Endothelial cell of umbilical vein (primary cell): ENCODE measurements around the gene PRR5L. TPM values are rescaled to one million over a fixed set of nuclear protein-coding genes. Genes with fewer than 3 reads are reported as not detected.

Experiments
- BruUV-seq: library from RNA; stranded (reverse); fragments of 400-500 nt; replicated peaks from 2 replicates; lab custom pipeline; 2021; lab: Mats Ljungman, UMichigan
- CTCF ChIA-PET: fragments of 300-600, 350-600 bp; sonication (Branson Sonifier 250); formaldehyde crosslinking; loops from one replicate; lab custom pipeline; 2021; ENCODE audit warnings: antibody characterized with exemption, inconsistent platforms; lab: Charles Lee
- POLR2A ChIA-PET: fragments of 300-600, 350-600 bp; sonication (Branson Sonifier 250); formaldehyde crosslinking; loops from one replicate; lab custom pipeline; 2021; ENCODE audit warnings: antibody characterized with exemption, inconsistent platforms; lab: Charles Lee
- DNase-seq: peaks from one replicate; pipeline ENCODE4 v3.0.0-alpha.2; 2011; ENCODE audit warnings: low read depth, low spot score
- FAIRE-seq: peaks from 2 replicates; lab custom pipeline; 2011; peaks lifted over from hg19 to GRCh38; lab: Jason Lieb, UNC
- H2AFZ ChIP-seq: 2 replicates; pipeline ENCODE4 v1.6.0; 2012; ENCODE audit warnings: low read depth, low read length, control low read depth, inconsistent platforms
- H3K27ac ChIP-seq: 2 replicates; pipeline ENCODE4 v1.5.1; 2011; ENCODE audit warnings: low read depth, mild to moderate bottlenecking, control low read depth, low read length, moderate library complexity; ENCODE audit not compliant: insufficient read depth
- H3K27me3 ChIP-seq, 2 experiments: 2 replicates each; pipeline versions ENCODE4 v1.6.0 to v1.6.1; 2011; ENCODE audit warnings: low read length in 2 of 2, mixed read lengths in 1 of 2; ENCODE audit not compliant: control insufficient read depth in 2 of 2, insufficient read depth in 2 of 2
- H3K36me3 ChIP-seq, 2 experiments: 2 replicates in 1 of 2; 3 replicates in 1 of 2; pipeline ENCODE4 v1.5.1; 2011; ENCODE audit warnings: low read length in 2 of 2, mild to moderate bottlenecking in 1 of 2, moderate library complexity in 1 of 2; ENCODE audit not compliant: control insufficient read depth in 2 of 2, insufficient read depth in 2 of 2; ENCODE audit errors: extremely low read depth in 1 of 2
- H3K4me1 ChIP-seq: 3 replicates; pipeline ENCODE4 v1.5.1; 2011; ENCODE audit warnings: mild to moderate bottlenecking, low read length; ENCODE audit not compliant: control insufficient read depth, insufficient read depth; ENCODE audit errors: extremely low read depth
- H3K4me2 ChIP-seq: 2 replicates; pipeline ENCODE4 v1.6.1; 2011; ENCODE audit warnings: low read length, control low read depth, mixed read lengths; ENCODE audit not compliant: insufficient read depth
- H3K4me3 ChIP-seq, 3 experiments: fragments of 200-600 bp in 1 of 3; sonication (generic), shearing (Covaris generic) in 1 of 3; replicated peaks in 1 of 3; 2 replicates each; pipeline ENCODE4 v1.5.1; 2011 to 2016; ENCODE audit warnings: control low read depth in 3 of 3, low read length in 3 of 3, mild to moderate bottlenecking in 2 of 3, inconsistent platforms in 1 of 3, low read depth in 1 of 3, moderate library complexity in 1 of 3; ENCODE audit not compliant: insufficient read depth in 1 of 3
- H3K79me2 ChIP-seq: 2 replicates; pipeline ENCODE4 v1.6.0; 2012; ENCODE audit warnings: low read length, inconsistent platforms; ENCODE audit not compliant: control insufficient read depth, insufficient read depth
- H3K9ac ChIP-seq: replicated peaks from 2 replicates; pipeline ENCODE3; 2011; ENCODE audit warnings: low read length, control low read depth; ENCODE audit not compliant: insufficient read depth; ENCODE audit errors: extremely low read depth
- H3K9me1 ChIP-seq: replicated peaks from 3 replicates; pipeline ENCODE4 v1.6.0; 2011; ENCODE audit warnings: mild to moderate bottlenecking, low read length; ENCODE audit not compliant: control insufficient read depth, insufficient read depth; ENCODE audit errors: extremely low read depth
- H3K9me3 ChIP-seq: replicated peaks from 2 replicates; pipeline ENCODE4 v1.5.1; 2012; ENCODE audit warnings: low read length, inconsistent platforms; ENCODE audit not compliant: control insufficient read depth, insufficient read depth
- H4K20me1 ChIP-seq: replicated peaks from 2 replicates; pipeline ENCODE3; 2011; ENCODE audit warnings: mild to moderate bottlenecking, low read length; ENCODE audit not compliant: control insufficient read depth, insufficient read depth; ENCODE audit errors: extremely low read depth
- CTCF ChIP-seq, 2 donors: IDR thresholded peaks; 1 replicate in 1 of 2; 2 replicates in 1 of 2; pipeline ENCODE4 v1.5.1; 2011; ENCODE audit warnings: low read length in 2 of 2, mild to moderate bottlenecking in 2 of 2, moderate library complexity in 2 of 2, control low read depth in 1 of 2, inconsistent platforms in 1 of 2, low read depth in 1 of 2; ENCODE audit not compliant: insufficient read depth in 1 of 2; ENCODE audit errors: extremely low read depth in 1 of 2
- EZH2 ChIP-seq: IDR thresholded peaks from 2 replicates; pipeline ENCODE4 v1.6.1; 2012; ENCODE audit warnings: borderline replicate concordance, low read depth, mild to moderate bottlenecking, moderate library complexity, low read length, inconsistent platforms; ENCODE audit not compliant: severe bottlenecking
- FOS ChIP-seq: IDR thresholded peaks from 2 replicates; pipeline ENCODE4 v1.6.1; 2011; ENCODE audit warnings: mild to moderate bottlenecking, low read length, moderate library complexity, borderline replicate concordance; ENCODE audit not compliant: insufficient read depth
- GATA2 ChIP-seq: IDR thresholded peaks from 2 replicates; pipeline ENCODE4 v1.7.0; 2011; ENCODE audit warnings: low read depth, mild to moderate bottlenecking, moderate library complexity, mixed read lengths, low read length; ENCODE audit not compliant: insufficient read length, insufficient read depth
- JUN ChIP-seq: IDR thresholded peaks from 2 replicates; pipeline ENCODE4 v1.6.1; 2011; ENCODE audit warnings: borderline replicate concordance, low read depth; ENCODE audit not compliant: insufficient read length, insufficient read depth
- MYC ChIP-seq: IDR thresholded peaks from one replicate; pipeline ENCODE4 v1.6.1; 2011; ENCODE audit warnings: mild to moderate bottlenecking, low read depth, low read length
- POLR2A ChIP-seq: IDR thresholded peaks from 2 replicates; pipeline ENCODE4 v1.6.1; 2012; ENCODE audit warnings: low read depth, mild to moderate bottlenecking, control low read depth, low read length
- POLR2AphosphoS5 ChIP-seq: IDR thresholded peaks from 2 replicates; pipeline ENCODE4 v1.6.1; 2012; ENCODE audit warnings: low read depth, mild to moderate bottlenecking, control low read depth, low read length, moderate library complexity; ENCODE audit not compliant: insufficient read depth
- dilution Hi-C: fragments of 300-500 bp; cut with MboI; formaldehyde crosslinking; loops from one replicate; pipeline ENCODE4 v1.15.0; 2019; ENCODE audit warnings: low sequenced_read_pairs; ENCODE audit not compliant: extremely low pct_ligation_motif_present
- intact Hi-C: fragments of 100-400 bp; cut with micrococcal nuclease; formaldehyde crosslinking; loops from one replicate; pipeline ENCODE4 v1.10.0; 2022
- polyA plus RNA-seq, 4 experiments: library from polyadenylated mRNA; depleted of rRNA in 3 of 4; stranded (reverse) in 3 of 4; unstranded in 1 of 4; fragments of >200 nt; gene quantifications; 2 replicates each; pipeline versions ENCODE4 v1.2.1 to v1.2.3, GENCODE V29; 2011 to 2012; ENCODE audit warnings: missing spikeins in 1 of 4
- total RNA-seq: library from RNA; stranded (reverse); gene quantifications from 2 replicates; pipeline ENCODE4 v1.2.3, GENCODE V29; 2021
- TF ChIP-seq, protein P1 (sequence below): IDR thresholded peaks from 2 replicates; pipeline ENCODE4 v1.6.1; 2011; ENCODE audit not compliant: insufficient read depth, insufficient read length

PRR5L gene
- total and polyA plus RNA-seq, 2 donors (not counting 3 experiments of a cell fraction or from before 2014, with no cell fraction given), result 2.5 to 6.1 TPM

GRCh38 chr11:36399236-36399635 is 103.1 kb downstream of the PRR5L start:
- dilution Hi-C loops (no loop called here), intact Hi-C loops (no loop called here)
- DNase-seq, result no peak
- BruUV-seq, result no TSS peak
- Histone ChIP-seq H3K9ac (no peak overlapping the region), H3K9me3 (no peaks in the 10 kb centered on the region), H3K27me3 (no peaks in the 10 kb centered on the region), H3K27ac (no peak overlapping the region), H2AFZ (no peak overlapping the region), H3K4me3 (no peak overlapping the region), H4K20me1 (no peaks in the 10 kb centered on the region), H3K36me3 (no peaks in the 10 kb centered on the region), H3K4me1 (no peaks in the 10 kb centered on the region), H3K4me2 (no peak overlapping the region), H3K9me1 (no peaks in the 10 kb centered on the region), H3K79me2 (no peaks in the 10 kb centered on the region)
- no peak for TF ChIP-seq MYC
- TF ChIP-seq JUN, result no peak
- no peak for TF ChIP-seq POLR2A
- no peak for TF ChIP-seq POLR2AphosphoS5
- no peak for TF ChIP-seq EZH2
- TF ChIP-seq, protein P1, sequence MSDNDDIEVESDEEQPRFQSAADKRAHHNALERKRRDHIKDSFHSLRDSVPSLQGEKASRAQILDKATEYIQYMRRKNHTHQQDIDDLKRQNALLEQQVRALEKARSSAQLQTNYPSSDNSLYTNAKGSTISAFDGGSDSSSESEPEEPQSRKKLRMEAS, result no peak
- TF ChIP-seq CTCF (IDR thresholded peaks at IDR 0.05; ENCODE audit: extremely low read depth in 1 of 2, insufficient read depth in 1 of 2, low read depth in 1 of 2, low read length in 2 of 2), result no peak
- TF ChIP-seq FOS, result no peak
- no peak for TF ChIP-seq GATA2
- CTCF ChIA-PET, result interaction anchor here (1.1 to 1.7 kb wide), 3 partner anchors 14 to 79 kb away, joined by 4 to 5 read pairs (median 4); no protein-coding TSS in a partner anchor
- POLR2A ChIA-PET, result no interaction called here
- no peak for FAIRE-seq
